NOMO-1 treated with DMSO at 0.1 percent for 48 hours (cell line): Measurements from ENCODE around the gene CIC.

Experiments used
- DNase-seq: peaks from one replicate; lab custom pipeline; 2025; ENCODE audit not compliant: unreplicated experiment; lab: John Stamatoyannopoulos, UW

CIC gene

DNA sequence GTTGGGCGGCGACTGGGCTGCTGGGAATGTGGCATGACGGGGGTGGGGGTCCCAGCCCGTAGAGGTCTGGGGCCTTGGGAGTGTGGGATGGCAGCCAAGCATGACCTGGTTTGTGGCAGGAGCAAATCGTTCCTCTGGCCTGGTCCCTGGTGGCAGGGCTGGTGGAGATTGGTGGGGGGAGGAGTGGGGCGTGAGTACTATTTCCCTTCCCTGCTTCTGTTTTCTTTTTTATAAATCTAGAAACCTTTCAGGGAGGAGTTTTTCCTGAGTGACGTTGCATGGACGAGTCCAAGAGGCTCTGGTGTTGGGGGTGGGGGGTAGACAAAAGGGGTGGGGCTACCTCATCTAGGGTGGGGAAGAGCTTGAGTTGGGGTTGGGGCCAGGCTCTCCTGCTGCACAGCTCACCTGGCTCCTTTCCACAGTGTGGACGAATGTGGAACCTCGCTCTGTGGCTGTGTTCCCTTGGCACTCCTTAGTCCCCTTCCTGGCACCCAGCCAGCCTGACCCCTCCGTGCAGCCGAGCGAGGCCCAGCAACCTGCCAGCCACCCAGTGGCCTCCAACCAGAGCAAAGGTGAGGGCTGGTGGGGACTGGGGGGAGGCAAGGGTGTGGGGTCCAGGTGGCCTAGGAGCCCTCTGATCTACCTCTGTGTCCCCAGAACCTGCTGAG lies 17.4 kb downstream of the CIC start:
- DNase-seq = peak; percentile 15

DNA sequence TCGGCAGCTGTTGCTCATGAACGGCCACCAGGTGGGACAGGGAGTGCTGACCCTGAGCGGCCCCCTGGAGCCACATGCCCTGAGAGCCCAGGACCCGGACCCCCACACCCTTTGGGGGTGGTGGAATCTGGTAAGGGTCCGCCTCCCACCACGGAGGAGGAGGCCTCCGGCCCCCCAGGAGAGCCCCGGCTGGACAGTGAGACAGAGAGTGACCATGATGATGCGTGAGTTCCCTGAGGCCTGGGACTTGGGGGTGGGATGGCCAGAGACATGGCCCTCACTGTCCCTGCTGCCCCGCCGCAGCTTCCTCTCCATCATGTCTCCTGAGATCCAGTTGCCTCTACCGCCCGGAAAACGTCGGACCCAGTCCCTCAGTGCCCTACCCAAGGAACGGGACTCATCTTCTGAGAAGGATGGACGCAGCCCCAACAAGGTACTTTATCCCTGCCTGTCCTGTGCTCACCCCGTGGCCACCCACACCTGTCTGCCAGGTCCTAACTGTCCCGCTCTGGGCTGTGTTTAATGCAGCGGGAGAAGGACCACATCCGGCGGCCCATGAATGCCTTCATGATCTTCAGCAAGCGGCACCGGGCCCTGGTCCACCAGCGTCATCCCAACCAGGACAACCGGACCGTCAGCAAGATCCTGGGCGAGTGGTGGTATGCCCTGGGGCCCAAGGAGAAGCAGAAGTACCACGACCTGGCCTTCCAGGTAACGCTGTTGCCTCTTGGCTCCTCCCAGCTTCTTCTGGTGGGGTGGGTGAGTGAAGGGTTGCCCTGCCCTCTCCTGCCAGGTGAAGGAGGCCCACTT lies 18.2 kb downstream of the CIC start:
- DNase-seq = no peak

DNA sequence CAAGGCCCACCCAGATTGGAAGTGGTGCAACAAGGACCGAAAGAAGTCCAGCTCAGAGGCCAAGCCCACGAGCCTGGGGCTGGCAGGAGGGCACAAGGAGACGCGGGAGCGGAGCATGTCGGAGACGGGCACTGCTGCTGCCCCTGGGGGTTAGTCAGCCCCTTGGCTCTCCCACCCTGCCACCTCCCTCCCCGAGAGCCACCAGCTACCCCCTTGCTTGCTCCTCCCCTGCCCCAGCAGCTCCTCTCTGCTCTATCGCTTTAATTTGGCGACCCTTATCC lies 18.7 kb downstream of the CIC start:
- no peak for DNase-seq

DNA sequence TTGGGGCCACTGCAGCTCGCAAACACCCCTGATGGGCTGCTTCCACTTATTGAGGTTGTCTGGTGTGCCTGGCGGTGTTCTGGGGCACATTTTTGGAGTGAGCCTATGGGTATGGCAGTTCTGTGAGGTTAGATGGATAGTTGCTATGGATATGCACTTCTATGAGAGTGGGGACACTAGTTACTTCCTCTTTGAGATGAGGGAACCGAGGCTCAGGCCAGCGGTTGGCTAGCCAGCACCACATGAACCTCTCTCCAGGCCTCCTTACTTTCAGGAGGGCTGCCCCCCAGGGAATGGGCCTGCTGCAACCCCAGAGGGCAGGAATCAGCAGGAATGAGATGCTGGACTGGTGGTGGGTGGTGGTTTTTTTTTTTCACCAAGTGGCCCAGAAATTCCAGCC lies 19.3 kb downstream of the CIC start:
- DNase-seq = peak; percentile 46

DNA sequence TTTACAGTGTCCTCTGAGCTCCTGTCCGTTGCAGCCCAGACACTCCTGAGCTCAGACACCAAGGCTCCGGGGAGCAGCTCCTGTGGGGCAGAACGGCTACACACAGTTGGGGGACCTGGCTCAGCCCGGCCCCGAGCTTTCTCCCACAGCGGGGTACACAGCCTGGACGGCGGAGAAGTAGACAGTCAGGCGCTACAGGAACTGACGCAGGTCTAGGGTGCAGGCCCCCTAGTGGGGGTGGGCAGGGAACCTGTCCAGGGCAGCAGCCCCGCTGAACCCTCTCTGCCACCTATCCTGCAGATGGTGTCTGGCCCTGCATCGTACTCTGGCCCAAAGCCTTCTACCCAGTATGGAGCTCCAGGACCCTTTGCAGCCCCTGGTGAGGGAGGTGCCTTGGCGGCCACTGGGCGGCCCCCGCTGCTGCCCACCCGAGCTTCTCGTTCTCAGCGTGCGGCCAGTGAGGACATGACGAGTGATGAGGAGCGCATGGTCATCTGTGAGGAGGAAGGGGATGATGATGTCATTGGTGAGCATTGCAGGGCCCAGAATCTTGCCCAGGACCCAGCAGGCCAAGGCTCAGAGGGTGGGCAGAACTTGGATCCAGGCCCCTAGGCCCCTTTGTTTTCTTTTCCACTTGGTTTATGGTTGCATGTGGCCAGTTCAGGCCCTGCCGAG lies 20.0 kb downstream of the CIC start:
- DNase-seq = no peak

DNA sequence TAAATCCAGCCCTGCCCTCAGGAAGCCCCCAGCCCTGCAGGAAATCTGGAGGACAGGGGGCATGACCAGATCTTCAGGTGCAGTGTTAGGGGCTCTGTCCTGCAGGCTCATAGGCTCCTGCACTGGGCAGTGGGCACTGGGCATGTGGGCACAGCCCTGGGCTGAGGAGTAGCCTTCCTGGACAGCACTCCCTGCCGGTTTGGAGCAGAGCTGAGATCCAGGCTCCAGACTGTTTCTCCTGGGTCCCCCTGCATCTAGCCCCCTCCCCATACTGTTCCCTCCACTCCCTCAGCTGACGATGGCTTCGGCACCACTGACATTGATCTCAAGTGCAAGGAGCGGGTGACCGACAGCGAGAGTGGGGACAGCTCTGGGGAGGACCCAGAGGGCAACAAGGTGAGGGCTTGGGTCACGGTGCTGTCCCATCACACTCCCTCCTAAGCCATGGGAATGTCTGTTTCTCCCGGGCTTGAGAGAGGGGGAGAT lies 20.5 kb downstream of the CIC start:
- no peak for DNase-seq

DNA sequence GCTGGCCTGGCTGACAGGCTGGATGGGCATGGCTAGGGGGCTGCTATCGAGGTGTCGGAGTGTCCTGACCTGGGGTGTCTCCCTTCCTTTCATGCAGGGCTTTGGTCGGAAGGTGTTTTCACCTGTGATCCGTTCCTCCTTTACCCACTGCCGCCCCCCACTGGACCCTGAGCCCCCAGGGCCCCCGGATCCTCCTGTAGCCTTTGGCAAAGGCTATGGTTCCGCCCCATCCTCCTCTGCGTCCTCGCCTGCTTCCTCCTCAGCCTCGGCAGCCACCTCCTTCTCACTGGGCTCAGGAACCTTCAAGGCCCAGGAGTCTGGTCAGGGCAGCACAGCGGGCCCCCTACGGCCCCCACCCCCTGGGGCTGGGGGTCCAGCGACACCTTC lies 21.1 kb downstream of the CIC start:
- DNase-seq = no peak

DNA sequence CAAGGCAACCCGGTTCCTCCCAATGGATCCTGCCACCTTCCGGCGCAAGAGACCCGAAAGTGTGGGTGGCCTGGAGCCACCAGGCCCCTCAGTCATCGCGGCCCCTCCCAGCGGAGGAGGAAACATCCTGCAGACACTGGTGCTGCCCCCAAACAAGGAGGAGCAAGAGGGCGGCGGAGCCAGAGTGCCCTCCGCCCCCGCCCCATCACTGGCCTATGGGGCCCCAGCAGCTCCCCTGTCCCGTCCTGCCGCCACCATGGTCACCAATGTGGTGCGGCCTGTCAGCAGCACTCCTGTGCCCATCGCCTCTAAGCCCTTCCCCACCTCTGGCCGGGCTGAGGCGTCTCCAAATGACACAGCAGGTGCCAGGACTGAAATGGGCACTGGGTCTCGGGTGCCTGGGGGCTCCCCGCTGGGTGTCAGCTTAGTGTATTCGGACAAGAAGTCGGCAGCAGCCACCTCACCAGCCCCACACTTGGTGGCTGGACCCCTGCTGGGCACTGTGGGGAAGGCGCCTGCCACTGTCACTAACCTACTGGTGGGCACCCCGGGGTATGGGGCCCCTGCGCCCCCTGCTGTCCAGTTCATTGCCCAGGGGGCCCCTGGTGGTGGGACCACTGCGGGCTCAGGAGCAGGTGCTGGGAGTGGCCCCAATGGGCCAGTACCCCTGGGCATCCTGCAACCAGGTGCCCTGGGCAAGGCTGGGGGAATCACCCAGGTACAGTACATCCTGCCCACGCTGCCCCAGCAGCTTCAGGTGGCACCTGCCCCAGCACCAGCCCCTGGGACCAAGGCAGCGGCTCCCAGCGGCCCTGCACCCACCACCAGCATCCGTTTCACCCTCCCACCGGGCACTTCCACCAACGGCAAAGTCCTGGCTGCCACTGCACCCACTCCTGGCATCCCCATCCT lies 21.7 kb downstream of the CIC start:
- peak; percentile 6 for DNase-seq

DNA sequence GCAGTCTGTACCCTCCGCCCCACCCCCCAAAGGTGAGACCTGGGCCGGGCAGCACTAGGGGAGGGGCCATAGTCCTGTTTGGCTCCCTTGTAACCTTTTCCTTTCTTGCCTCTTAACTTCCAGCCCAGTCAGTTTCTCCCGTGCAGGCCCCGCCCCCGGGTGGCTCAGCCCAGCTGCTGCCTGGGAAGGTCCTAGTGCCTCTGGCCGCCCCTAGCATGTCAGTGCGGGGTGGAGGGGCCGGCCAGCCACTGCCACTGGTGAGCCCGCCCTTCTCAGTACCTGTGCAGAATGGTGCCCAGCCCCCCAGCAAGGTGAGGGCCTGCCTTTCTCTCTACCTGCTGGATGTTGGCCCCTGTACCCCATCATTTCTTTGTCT lies 22.4 kb downstream of the CIC start:
- no peak for DNase-seq

DNA sequence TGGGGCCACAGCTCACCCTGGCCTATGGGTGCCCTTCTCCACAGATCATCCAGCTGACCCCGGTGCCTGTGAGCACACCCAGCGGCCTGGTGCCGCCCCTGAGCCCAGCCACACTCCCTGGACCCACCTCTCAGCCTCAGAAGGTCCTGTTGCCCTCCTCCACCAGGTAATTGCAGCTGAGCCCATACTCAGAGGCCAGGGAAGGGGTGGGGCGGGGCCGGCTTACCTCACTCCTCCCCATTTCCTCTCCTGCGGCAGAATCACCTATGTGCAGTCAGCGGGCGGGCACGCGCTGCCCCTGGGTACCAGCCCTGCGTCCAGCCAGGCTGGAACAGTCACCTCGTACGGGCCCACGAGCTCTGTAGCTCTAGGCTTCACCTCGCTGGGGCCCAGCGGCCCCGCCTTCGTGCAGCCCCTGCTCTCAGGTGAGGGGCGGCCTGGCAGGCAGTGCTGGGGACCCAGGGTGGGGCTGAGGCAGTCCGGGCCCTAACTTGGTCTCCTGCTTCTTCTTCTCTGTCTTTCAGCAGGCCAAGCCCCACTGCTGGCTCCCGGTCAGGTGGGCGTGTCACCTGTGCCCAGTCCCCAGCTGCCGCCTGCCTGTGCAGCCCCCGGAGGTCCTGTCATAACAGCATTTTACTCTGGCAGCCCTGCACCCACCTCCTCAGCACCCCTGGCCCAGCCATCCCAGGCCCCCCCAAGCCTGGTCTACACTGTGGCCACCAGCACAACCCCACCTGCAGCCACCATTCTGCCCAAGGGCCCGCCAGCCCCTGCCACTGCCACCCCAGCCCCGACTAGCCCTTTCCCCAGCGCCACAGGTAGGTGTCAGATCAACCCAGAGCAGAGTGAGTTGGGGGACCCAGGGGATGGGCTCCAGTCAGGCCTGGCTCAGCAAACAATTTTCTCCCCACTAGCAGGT lies 23.2 kb downstream of the CIC start:
- DNase-seq = no peak

DNA sequence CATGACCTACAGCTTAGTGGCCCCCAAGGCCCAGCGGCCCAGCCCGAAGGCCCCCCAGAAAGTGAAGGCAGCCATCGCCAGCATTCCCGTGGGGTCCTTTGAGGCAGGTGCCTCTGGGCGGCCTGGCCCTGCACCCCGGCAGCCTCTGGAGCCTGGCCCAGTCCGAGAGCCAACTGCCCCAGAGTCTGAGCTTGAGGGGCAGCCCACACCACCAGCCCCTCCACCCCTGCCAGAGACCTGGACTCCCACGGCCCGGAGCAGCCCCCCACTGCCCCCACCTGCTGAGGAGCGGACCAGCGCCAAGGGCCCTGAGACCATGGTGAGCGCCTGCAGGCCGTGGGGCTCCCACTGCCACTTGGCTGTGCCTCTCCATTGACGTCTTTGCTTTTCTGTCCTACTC lies 23.9 kb downstream of the CIC start:
- DNase-seq = no peak

DNA sequence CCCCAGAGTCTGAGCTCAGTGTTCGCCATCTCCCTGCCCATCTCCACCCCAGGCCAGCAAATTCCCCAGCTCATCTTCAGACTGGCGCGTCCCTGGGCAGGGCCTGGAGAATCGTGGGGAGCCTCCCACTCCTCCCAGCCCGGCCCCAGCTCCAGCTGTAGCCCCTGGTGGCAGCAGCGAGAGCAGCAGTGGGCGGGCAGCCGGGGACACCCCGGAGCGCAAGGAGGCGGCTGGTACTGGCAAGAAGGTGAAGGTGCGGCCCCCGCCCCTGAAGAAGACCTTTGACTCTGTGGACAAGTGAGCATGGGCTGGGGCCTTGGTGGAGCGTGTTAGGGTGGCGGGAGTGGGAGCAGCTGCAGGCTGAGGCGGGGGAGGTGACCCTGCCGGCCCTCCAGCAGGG lies 24.5 kb downstream of the CIC start:
- no peak for DNase-seq

DNA sequence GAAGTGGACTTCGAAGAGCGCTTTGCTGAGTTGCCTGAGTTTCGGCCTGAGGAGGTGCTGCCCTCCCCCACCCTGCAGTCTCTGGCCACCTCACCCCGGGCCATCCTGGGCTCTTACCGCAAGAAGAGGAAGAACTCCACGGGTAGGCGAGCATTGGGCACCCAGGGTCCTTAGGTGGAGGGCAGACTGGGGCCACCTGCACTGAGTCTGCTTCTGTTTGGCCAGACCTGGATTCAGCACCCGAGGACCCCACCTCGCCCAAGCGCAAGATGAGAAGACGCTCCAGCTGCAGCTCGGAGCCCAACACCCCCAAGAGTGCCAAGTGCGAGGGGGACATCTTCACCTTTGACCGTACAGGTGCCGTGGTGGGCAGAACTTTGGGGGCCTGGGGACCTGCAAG lies 24.9 kb downstream of the CIC start:
- no peak for DNase-seq

DNA sequence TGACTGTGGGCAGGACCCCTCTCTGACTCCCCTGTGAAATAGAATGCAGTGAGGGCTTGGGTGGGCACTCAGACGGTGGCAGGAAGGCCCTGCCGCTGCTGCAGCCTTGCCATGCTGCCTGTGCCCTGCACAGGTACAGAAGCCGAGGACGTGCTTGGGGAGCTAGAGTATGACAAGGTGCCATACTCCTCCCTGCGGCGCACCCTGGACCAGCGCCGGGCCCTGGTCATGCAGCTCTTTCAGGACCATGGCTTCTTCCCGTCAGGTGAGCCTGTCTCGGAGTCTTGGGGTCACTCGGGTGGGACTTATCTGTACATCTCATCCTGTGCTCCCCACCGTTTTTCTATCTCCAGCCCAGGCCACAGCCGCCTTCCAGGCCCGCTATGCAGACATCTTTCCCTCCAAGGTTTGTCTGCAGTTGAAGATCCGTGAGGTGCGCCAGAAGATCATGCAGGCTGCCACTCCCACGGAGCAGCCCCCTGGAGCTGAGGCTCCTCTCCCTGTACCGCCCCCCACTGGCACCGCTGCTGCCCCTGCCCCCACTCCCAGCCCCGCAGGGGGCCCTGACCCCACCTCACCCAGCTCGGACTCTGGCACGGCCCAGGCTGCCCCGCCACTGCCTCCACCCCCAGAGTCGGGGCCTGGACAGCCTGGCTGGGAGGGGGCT lies 25.6 kb downstream of the CIC start:
- no peak for DNase-seq

DNA sequence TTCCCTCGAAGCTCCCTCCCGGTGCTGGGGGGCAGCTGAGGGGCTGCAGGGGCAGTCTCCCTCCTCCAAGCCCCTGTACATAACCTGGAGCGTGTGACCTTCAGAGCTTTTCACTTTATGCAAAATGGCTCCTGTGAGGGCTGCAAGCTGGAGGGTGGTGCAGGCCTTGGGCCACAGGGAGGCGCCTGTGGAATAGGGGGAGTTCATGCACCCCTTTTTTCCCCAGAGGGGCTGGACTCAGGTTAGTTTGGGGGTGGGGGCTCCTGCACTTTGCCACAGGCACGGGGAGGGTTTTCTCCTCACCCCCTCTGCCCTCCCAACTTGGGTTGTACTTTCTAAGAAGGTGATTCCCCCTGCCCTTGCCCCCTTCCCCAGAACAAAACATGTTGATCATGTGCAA lies 26.3 kb downstream of the CIC start:
- DNase-seq = no peak

DNA sequence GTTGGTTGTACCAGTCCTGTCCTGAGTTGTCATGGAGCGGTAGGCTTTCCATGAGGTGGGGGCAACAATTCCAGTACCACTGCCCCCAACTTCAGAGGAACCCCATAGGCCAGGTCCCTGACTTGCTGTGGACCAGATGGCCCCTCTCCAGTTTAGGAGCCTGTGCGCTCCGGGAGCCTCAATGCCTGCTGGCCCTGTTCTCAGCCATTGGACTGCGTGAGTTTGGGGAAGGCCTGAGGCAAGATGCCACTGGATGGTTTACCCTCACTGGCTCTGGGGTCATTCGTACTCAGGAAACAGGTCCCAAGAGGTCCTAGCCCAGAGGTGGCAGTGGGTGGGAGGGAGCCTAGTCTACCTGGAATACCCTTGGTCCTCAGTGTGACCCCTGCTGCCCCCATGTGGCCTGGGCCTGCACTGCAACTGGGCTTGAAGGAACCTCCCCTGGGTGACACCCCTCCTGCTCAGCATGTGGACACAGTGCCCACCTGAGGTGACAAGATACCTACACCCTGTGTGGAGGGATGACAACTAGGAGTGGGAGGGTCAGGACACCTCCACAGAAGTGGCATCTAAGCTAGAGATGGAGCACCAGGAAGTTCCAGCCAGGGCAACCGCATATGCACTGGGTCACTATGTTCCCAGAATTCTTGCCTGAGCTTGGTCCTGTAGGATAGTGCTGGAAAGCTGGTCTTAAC lies 26.9 kb downstream of the CIC start:
- DNase-seq = peak; percentile 12

DNA sequence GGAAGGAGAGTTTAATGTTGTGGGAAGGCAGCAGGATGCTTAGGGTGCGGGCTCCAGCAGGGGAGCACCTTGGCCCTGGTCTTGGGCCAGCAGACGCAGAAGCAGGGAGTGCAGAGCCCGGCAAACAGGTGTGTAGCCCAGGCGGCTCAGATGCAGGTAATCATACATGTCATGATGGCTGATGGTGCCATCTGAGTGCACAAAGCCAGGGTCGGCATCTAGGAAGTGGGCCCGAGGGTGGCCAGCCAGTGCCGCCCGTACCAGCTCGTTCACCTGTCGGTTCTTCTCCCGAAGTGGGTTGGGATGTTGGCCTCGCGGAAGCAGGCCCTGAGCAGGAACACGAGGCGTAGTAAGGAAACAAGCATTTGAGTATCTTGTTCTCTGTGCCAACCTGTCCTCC lies 28.0 kb downstream of the CIC start:
- no peak for DNase-seq

DNA sequence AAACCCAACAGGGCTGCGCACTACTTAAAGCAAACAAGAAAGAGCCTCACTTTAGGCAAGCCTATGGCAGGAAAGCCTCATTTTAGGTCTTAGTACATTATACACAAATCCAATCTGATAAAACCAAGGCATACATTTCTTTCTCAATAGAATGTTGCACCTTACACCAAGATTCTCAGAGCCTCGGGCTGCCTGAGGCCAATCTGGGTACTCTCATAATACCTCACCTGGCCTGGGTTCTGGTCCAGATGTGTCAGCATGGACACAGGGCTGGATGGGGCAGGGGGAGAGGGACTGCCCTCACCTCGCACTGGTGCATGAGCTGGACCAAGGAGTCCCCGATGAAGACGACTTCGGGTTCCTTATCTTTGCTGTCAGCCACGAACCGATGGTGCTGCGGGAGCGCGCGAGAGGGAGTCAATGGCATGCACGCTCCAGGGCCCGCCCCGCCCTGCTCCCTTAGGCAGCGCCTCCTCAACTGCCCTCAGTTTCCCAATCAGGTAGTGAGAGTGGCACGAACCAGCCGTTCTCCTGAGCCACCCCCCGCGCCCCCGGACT lies 32.7 kb downstream of the CIC start, which contains the start of gene PRR19:
TSS of gene PRR19 (plus strand) at position 487 of the 558 bp plus-strand sequence. CDS start 7,453 bp downstream, outside the sequence.
- DNase-seq = no peak

DNA sequence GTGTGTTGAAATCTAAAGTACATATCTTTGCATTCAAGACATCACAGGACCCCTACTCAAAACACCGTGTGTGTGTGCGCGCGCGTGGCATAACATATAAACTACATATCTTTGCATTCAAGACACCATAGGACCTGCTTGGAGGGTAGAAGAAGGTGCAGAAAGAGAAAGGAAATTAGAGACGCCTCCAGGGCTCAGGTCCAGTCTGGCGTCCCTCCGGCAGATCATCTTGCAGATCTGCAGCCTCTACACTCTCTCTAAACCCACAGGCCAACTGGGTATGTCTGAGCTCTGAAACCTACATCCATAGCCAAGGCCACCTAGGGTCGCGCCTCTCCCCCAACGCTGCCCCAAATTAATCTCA lies 34.0 kb downstream of the CIC start:
- no peak for DNase-seq
